Measurements from ENCODE around the gene DOK4.

- TF ChIP-seq CTCF (IDR thresholded peaks at IDR 0.05 in 4 of 5, conservative IDR thresholded peaks at IDR 0.05 in 1 of 5): no peak
- no peak for TF ChIP-seq POLR2A (IDR thresholded peaks at IDR 0.05)
Measured at GRCh38 chr16:57493767-57494166, 7.5 kb upstream of the DOK4 start.
